ENCODE measurements around the gene COL18A1.

GRCh38 chr21:45377325-45377709 is 27.6 kb upstream of the COL18A1 start:
- TF ChIP-seq ZFP3 (CRISPR knock-in tag; IDR thresholded peaks at IDR 0.05) (no peak), PATZ1 (CRISPR knock-in tag; IDR thresholded peaks at IDR 0.05; ENCODE audit: borderline replicate concordance) (no peak), CSRNP3 (CRISPR knock-in tag; IDR thresholded peaks at IDR 0.05) (no peak), TOX (CRISPR knock-in tag; IDR thresholded peaks at IDR 0.05; ENCODE audit: borderline replicate concordance) (no peak), ZFP30 (CRISPR knock-in tag; IDR thresholded peaks at IDR 0.05) (no peak), ZNF565 (CRISPR knock-in tag; conservative IDR thresholded peaks at IDR 0.05; ENCODE audit: low read depth) (no peak)
